Stimulated activated CD8-positive, alpha-beta memory T cell treated with anti-CD3 and anti-CD28 coated beads, Interleukin-7, amount 100 ng/mL, for 4 hours (primary cell): ENCODE measurements around the gene OTUD4.
"Not testable (repeated sequence)": the region's sequence is repeated elsewhere in the genome, so short reads cannot be mapped to it uniquely, and the experiment has no call there.

Experiments used
- DNase-seq, 2 donors: peaks; one replicate each; pipeline ENCODE4 v3.0.0-alpha.2; 2020; ENCODE audit warnings: low read depth in 2 of 2

The OTUD4 gene

GRCh38 chr4:145180298-145181090 is at the start of gene OTUD4:
Gene OTUD4, minus strand, starts transcription at chr4:145180589. Its CDS starts 616 bp downstream, at chr4:145179973.
- DNase-seq, result peak; percentile 97

- DNase-seq, result not testable (repeated sequence)
Measured at GRCh38 chr4:145223228-145223627, 42.8 kb upstream of the OTUD4 start.

GRCh38 chr4:145221529-145221928 is 41.1 kb upstream of the OTUD4 start:
- DNase-seq, result not testable (repeated sequence)

GRCh38 chr4:145219090-145219489 is 38.7 kb upstream of the OTUD4 start:
- DNase-seq, result no peak

- no peak for DNase-seq
Measured at GRCh38 chr4:145218251-145218650, 37.9 kb upstream of the OTUD4 start.

GRCh38 chr4:145217349-145217748 is 37.0 kb upstream of the OTUD4 start:
- no peak for DNase-seq

- DNase-seq, result no peak
Measured at GRCh38 chr4:145216535-145216934, 36.1 kb upstream of the OTUD4 start.

GRCh38 chr4:145213245-145213644 is 32.9 kb upstream of the OTUD4 start:
- DNase-seq, result no peak

GRCh38 chr4:145207934-145208333 is 27.5 kb upstream of the OTUD4 start:
- DNase-seq, result no peak

GRCh38 chr4:145203410-145203809 is 23.0 kb upstream of the OTUD4 start:
- no peak for DNase-seq

GRCh38 chr4:145200366-145200765 is 20.0 kb upstream of the OTUD4 start:
- DNase-seq, result no peak

GRCh38 chr4:145199051-145199716 is 18.8 kb upstream of the OTUD4 start:
- DNase-seq, result no peak

- DNase-seq, result no peak
Measured at GRCh38 chr4:145196747-145197146, 16.4 kb upstream of the OTUD4 start.

- DNase-seq, result no peak
Measured at GRCh38 chr4:145195167-145195952, 15.0 kb upstream of the OTUD4 start.

- DNase-seq, result no peak
Measured at GRCh38 chr4:145189981-145190380, 9.6 kb upstream of the OTUD4 start.

- DNase-seq, result no peak
Measured at GRCh38 chr4:145186729-145187128, 6.3 kb upstream of the OTUD4 start.

GRCh38 chr4:145183581-145183980 is 3.2 kb upstream of the OTUD4 start:
- no peak for DNase-seq

- no peak for DNase-seq
Measured at GRCh38 chr4:145183023-145183422, 2.6 kb upstream of the OTUD4 start.

- no peak for DNase-seq
Measured at GRCh38 chr4:145182222-145182621, 1.8 kb upstream of the OTUD4 start.

- no peak for DNase-seq
Measured at GRCh38 chr4:145181091-145181501, 707 bp upstream of the OTUD4 start.

- DNase-seq, result not testable (repeated sequence)
Measured at GRCh38 chr4:145179861-145180297, 510 bp downstream of the OTUD4 start.

GRCh38 chr4:145179281-145179860 is 1.0 kb downstream of the OTUD4 start:
- peak; percentile 72 to 84 for DNase-seq
